GM12872 (cell line): ENCODE data around the gene USP35.

Experiments used
- CTCF ChIP-seq: IDR thresholded peaks from 3 replicates; pipeline ENCODE4 v1.5.1; 2011; ENCODE audit warnings: low read depth, mild to moderate bottlenecking, low read length, moderate library complexity; ENCODE audit not compliant: insufficient read depth

The USP35 gene

GRCh38 chr11:78261367-78261766 lies 72.6 kb downstream of the USP35 start:
- no peak for TF ChIP-seq CTCF

GRCh38 chr11:78261828-78262227 lies 73.1 kb downstream of the USP35 start:
- TF ChIP-seq CTCF: no peak

GRCh38 chr11:78262238-78262637 lies 73.5 kb downstream of the USP35 start:
- no peak for TF ChIP-seq CTCF

DNA sequence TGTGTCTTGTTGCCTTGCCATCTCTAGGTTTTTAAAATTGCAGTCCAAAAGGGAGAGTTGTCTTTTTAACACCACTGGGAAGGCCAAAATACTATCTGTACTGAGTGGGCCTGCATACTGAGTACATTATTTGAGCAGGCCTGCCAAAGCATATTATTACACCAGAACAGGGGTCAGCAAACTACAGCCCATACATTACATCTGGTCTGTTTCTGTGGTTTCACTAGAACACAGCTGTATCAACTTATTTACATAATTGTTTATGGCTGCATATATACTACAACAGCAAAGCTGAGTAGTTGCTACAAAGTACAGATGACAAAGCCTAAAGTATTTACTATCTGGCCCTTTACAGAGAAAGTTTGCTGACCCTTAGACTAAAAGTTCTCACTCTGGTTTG lies 74.0 kb downstream of the USP35 start:
- no peak for TF ChIP-seq CTCF
